ENCODE results near the gene MOSMO.

The MOSMO gene

DNA sequence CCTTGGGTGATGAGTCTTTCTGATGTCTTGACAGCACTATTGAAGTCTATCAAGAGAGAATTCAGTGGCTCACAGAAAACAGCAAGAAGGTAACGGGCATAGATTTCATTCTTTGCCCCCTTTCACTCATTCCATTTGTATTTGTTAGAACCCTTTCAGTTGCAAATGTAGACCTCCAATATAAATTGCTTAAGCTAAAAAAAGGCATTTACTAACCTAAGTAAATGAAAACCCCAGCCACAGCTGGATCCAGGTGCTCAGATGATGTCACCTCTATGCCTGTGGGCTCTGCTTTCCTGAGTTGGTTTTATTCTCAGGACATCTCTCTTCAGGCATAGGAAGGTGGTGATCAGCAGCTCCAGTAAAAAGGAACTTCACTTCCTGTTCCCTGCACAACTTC, 95.5 kb downstream of the MOSMO start:
- TF ChIP-seq, protein P1, sequence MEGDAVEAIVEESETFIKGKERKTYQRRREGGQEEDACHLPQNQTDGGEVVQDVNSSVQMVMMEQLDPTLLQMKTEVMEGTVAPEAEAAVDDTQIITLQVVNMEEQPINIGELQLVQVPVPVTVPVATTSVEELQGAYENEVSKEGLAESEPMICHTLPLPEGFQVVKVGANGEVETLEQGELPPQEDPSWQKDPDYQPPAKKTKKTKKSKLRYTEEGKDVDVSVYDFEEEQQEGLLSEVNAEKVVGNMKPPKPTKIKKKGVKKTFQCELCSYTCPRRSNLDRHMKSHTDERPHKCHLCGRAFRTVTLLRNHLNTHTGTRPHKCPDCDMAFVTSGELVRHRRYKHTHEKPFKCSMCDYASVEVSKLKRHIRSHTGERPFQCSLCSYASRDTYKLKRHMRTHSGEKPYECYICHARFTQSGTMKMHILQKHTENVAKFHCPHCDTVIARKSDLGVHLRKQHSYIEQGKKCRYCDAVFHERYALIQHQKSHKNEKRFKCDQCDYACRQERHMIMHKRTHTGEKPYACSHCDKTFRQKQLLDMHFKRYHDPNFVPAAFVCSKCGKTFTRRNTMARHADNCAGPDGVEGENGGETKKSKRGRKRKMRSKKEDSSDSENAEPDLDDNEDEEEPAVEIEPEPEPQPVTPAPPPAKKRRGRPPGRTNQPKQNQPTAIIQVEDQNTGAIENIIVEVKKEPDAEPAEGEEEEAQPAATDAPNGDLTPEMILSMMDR (IDR thresholded peaks at IDR 0.05) = no peak

DNA sequence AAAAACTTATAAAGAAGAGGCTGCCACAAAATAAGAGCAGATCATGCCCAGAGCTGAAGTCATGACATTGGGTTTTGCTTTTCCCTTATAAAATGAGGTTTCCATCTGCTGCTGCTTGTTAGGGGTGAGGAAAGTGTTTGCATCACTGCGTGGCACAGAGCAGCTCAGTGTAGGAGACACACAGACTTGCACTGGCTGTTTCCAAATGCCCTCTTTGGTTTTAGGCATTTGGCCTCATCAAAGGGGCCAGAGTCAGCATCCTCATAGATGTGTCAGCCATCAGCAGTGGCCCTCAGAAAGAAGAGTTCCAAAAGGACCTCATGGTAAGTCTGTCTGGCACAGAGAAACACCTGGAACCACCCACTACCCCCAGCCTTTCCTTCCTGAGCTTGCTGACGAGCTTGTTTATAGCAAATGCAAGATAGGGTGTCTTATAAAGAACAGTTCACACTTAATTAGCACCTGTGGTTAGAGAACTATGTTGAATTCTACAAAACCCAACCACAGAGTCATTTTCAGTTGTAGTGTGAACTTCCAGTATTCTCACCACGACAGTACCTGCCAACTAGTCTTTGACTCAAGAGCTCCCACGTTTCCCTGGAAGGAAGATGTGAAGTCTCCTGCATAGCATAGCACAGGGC, 101.5 kb downstream of the MOSMO start:
- TF ChIP-seq, protein P1 (IDR thresholded peaks at IDR 0.05) = no peak

DNA sequence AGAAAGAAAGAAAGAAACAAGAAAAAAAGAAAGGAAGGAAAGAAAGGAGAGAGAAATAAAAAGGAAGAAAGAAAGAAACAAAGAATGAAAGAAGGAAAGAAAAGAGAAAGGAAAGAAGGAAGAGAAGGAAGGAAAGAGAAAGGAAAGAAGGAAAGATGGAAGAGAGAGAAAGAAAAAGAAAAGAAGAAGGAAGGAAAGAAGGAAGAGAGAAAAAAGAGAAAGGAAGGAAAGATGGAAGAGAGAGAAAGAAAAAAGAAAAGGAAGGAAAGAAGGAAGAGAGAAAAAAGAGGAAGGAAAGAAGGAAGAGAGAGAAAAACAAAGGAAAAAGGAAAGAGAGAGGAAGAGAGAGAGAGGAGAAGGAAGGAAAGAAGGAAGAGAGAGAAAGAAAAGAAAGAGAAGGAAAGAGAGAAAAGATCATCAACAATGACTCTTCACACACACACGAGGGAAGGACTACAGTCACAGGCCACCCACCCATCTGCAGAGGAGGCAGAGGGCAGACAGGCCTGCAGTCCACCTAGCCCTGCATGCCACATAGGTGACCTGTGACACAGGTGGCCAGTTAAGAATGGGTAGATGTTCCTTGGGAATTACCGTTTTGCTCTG, 108.3 kb downstream of the MOSMO start:
- TF ChIP-seq, protein P1 (IDR thresholded peaks at IDR 0.05) = no peak

DNA sequence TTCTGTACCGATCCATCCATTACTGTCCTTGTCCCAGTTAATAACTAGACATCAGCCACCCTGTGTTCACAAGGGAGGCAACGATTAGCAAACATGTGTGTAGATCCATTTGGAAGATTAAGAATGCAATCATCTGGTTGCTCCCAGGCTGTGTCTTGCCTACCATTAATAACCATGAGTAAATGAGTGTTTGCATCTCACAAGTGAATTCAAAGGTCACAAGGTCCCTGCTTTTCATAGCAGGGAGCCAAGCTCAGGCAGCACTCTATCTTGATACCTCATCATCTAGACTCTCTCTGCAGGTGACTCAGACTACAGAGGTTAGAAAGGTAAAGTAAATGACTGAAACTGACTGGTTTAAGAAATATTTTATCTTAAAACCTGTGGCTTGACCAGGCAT, 109.7 kb downstream of the MOSMO start:
- TF ChIP-seq, protein P1 (IDR thresholded peaks at IDR 0.05) = no peak

DNA sequence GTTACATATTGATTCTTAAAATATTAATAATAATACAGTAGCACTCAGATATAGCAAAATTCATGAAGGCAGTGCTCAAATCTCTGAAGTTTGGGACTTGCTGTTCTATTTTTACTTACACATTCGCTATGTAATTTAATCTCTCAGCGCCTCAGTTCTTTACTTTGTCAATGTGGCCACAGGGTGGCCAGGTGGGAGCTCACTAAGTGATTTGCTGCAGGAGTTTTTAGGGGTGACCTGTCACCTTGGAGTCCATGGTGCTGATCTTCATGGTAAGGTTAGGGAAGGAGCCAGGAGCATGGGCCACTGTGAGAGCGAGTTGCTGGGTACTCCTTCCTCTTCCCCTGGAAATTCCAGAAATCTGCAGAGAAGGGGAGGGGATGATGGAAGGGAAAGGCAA, 112.5 kb downstream of the MOSMO start:
- TF ChIP-seq, protein P1 (IDR thresholded peaks at IDR 0.05) = no peak

DNA sequence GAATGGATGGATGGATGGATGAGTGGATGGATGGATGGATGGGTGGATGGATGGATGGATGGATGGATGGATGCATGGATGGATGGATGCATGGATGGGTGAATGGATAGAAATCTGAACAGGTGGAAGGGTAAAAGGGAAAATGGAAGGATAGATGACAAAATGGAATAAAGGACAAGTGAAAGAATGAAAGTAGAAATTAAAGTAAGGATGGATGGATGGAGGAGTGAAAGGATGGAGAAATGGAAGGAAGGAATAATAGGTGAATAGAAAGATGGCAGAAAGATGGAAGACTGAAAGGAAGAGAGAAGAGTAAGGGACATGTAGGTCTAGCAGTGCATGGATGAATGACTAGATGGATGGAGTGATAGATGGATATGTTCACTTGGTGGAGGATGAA, 114.3 kb downstream of the MOSMO start:
- TF ChIP-seq, protein P1 (IDR thresholded peaks at IDR 0.05) = no peak

DNA sequence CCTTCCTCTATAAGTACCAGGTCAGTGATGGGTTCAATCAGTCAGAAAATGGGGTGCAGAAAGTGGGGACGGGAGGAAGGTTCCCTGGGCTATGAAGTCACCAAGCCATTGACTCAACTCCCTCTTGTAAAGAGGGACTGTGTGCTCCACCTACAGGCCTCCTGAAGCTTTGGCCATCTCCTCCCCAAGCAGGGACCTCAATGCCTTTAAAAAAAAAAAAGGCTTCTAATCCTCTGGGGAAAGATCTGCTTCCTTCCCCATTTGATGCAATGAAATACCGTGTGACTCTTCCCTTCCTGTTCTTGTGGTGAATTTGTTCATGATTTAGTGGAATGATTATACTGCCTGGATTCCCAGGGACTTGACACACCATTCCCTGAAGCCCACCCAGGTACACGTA, 115.2 kb downstream of the MOSMO start:
- TF ChIP-seq, protein P1 (IDR thresholded peaks at IDR 0.05) = no peak
